22Rv1 (cell line): ENCODE measurements around the gene WASL.

Experiments used
- CTCF ChIP-seq: fragments of 450-650 bp; IDR thresholded peaks from 2 replicates; pipeline ENCODE4 v1.5.1; 2017; ENCODE audit warnings: mild to moderate bottlenecking
- ZFX ChIP-seq: fragments of 450-650 bp; IDR thresholded peaks from 2 replicates; pipeline ENCODE4 v1.6.1; 2017; ENCODE audit warnings: antibody characterized with exemption, borderline replicate concordance

- TF ChIP-seq CTCF: no peak
- no peak for TF ChIP-seq ZFX
Measured at GRCh38 chr7:123680580-123680979, 68.2 kb downstream of the WASL start.
